Bronchial smooth muscle cell (primary cell): Measurements from ENCODE around the gene PLA2G2D. TPM values are rescaled to one million over a fixed set of nuclear protein-coding genes. Genes with fewer than 3 reads are reported as not detected.

ENCODE experiments used
- total RNA-seq: library from RNA; depleted of rRNA; stranded (reverse); fragments of >200 nt; gene quantifications from 2 replicates; pipeline ENCODE4 v1.2.1, GENCODE V29; 2014

PLA2G2D gene, protein sequence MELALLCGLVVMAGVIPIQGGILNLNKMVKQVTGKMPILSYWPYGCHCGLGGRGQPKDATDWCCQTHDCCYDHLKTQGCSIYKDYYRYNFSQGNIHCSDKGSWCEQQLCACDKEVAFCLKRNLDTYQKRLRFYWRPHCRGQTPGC
- total RNA-seq: not detected in 2 replicates

DNA sequence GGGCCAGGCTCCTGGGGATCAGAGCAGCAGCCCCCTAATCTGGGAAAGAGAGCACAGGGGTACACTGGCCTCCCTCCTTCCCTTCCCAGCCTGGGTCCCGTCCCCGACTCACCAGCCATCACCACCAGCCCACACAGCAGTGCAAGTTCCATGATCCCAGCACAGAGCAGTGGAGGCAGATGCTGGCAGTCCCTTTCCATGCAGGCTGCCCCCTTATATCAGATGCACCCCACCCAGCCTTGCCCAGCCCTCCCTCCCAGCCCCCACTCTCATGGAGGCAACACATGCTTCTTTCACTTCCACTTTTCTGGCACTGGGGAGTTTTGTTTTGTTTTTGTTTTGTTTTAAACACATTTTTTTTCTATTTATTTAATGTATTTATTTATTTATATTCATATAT lies at the start of gene PLA2G2D:
Gene PLA2G2D (minus strand): TSS at position 190 of the 400 bp plus-strand sequence. CDS start 38 bp downstream, at position 152.

GRCh38 chr1:20138961-20139550 lies 19.7 kb upstream of the PLA2G2D start, which contains the start of gene PLA2G2F:
TSS of gene PLA2G2F (plus strand) at chr1:20139323. CDS start at chr1:20139428, 105 bp downstream.

GRCh38 chr1:20069874-20070273 lies 49.5 kb downstream of the PLA2G2D start, which contains the start of gene PLA2G5:
TSS of gene PLA2G5 (plus strand) at chr1:20070194. CDS start at chr1:20084831, 14,637 bp downstream.

Other genes with a start within 250 kb of the PLA2G2D start
- 4.1 and 4.8 TPM in 2 replicates for gene OTUD3, start 237.1 kb downstream of the PLA2G2D start, total RNA-seq
- not detected in 2 replicates for gene PLA2G2E, start 195.9 kb downstream of the PLA2G2D start, total RNA-seq
- not detected in 2 replicates for gene PLA2G2A, start 139.9 kb downstream of the PLA2G2D start, total RNA-seq
- 0.09 and 4.3 TPM in 2 replicates for gene PLA2G5, start 49.3 kb downstream of the PLA2G2D start, total RNA-seq
- gene PLA2G2F, start 19.8 kb upstream of the PLA2G2D start, total RNA-seq: not detected in 2 replicates
- under 0.01 TPM in 1 of 2 replicates, not detected in the other for gene UBXN10, start 66.6 kb upstream of the PLA2G2D start, total RNA-seq
- not detected in 2 replicates for gene PLA2G2C, start 67.0 kb upstream of the PLA2G2D start, total RNA-seq
- gene VWA5B1, start 171.3 kb upstream of the PLA2G2D start, total RNA-seq: not detected in 2 replicates